Measurements from ENCODE around the gene ITGB7. TPM values are rescaled to one million over a fixed set of nuclear protein-coding genes. Genes with fewer than 3 reads are reported as not detected.
A peak's percentile ranks its signal among the peaks of the same experiment; 100 is the strongest.

Gene ITGB7
- total and polyA plus RNA-seq, 9 of the 15 experiments (the other 6 are each of a cell fraction or from before 2014, with no cell fraction given) = 0.06 to 2.0 (median 0.67) TPM

DNA sequence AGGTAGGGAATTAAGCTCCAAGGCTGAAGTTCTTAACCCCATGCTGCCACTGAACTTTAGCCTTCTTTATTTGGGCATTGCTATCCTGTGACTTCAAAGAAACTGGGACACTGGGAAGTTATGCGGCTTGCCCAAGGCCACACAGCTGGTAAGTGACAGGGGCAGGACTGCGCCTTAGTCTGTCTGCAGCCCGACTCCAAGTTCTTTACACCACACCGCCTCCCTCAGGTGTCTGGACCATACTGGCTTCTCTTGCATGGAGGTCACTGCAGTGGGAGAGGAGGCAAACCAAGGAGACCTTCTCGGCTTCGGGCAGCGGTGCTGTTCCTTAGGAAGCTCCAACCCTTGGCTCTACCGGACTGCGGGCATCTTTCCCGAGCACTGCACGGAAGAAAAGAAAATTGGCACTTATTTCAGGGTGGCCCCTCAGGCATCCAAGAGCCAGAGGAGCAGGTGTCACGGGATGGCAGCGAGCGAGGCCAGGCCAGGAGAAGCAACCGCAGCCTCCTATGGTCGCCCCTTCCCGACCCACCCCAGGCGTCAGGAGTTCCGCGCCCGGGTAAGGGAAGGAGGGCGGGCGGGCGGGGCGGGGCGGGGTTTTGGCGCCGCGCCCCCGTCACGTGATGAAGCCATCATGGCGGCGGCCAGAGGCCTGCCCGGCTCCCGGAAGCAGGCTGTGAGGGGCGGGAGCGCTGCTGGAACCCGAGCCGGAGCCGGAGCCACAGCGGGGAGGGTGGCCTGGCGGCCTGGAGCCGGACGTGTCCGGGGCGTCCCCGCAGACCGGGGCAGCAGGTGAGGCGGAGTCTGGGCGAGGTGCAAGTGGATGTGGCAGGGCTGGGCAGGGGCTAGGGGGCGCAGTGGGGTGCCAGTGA, 44.7 kb upstream of the ITGB7 start (continued):
- TF ChIP-seq, protein P1, sequence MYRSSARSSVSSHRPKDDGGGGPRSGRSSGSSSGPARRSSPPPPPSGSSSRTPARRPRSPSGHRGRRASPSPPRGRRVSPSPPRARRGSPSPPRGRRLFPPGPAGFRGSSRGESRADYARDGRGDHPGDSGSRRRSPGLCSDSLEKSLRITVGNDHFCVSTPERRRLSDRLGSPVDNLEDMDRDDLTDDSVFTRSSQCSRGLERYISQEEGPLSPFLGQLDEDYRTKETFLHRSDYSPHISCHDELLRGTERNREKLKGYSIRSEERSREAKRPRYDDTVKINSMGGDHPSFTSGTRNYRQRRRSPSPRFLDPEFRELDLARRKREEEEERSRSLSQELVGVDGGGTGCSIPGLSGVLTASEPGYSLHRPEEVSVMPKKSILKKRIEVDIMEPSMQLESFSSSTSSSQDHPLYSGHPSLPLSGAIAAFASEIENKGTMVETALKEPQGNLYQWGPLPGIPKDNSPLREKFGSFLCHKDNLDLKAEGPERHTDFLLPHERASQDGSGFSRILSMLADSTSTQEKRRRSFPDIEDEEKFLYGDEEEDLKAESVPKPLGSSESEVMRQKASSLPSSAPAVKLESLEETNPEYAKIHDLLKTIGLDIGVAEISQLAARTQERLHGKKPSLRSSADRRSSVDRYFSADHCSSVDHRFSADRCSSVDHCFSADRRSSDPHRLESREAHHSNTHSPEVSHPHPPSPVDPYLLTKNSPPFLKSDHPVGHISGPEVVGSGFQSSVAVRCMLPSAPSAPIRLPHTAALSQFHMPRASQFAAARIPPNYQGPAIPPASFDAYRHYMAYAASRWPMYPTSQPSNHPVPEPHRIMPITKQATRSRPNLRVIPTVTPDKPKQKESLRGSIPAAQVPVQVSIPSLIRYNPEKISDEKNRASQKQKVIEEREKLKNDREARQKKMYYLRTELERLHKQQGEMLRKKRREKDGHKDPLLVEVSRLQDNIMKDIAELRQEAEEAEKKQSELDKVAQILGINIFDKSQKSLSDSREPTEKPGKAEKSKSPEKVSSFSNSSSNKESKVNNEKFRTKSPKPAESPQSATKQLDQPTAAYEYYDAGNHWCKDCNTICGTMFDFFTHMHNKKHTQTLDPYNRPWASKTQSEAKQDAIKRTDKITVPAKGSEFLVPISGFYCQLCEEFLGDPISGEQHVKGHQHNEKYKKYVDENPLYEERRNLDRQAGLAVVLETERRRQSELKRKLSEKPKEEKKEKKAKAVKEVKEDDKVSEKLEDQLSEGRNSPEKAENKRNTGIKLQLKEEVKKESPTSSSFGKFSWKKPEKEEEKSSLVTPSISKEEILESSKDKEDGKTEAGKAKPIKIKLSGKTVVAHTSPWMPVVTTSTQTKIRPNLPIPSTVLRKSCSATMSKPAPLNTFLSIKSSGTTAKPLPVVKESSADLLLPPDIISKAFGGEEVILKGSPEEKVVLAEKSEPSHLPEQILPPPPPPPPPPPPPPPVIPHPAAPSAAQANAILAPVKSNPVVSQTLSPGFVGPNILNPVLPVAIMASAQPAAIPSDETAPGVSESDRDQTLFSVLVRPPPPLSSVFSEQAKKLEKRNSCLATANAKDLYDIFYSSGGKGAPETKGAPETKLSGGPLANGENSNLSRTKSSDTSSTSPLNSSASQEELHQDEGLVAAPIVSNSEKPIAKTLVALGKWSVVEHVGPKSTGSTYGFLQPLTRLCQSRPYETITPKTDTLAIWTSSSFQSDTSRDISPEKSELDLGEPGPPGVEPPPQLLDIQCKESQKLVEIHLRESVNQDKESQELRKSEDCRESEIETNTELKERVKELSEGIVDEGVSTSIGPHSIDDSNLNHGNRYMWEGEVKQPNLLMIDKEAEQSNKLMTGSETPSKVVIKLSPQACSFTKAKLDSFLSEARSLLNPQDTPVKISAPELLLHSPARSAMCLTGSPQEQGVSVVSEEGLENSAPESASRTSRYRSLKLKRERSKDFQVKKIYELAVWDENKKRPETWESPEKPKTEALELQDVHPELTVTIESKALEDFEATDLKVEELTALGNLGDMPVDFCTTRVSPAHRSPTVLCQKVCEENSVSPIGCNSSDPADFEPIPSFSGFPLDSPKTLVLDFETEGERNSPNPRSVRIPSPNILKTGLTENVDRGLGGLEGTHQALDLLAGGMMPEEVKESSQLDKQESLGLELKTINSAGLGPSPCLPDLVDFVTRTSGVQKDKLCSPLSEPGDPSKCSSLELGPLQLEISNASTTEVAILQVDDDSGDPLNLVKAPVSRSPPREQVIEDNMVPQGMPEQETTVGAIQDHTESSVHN (IDR thresholded peaks at IDR 0.05; ENCODE audit: borderline replicate concordance in 1 of 2, low read depth in 1 of 2) = no peak
- TF ChIP-seq POLR2AphosphoS5 (IDR thresholded peaks at IDR 0.05; ENCODE audit: control insufficient read depth, insufficient read depth, low read depth, low read length) (peak; percentile 34; the same call in 1 of the 2 replicates), ILF3 (IDR thresholded peaks at IDR 0.05; ENCODE audit: borderline replicate concordance) (no peak), ZFP1 (CRISPR knock-in tag; IDR thresholded peaks at IDR 0.05) (no peak), IRF2 (CRISPR knock-in tag; IDR thresholded peaks at IDR 0.05) (no peak), CHD4 (IDR thresholded peaks at IDR 0.05; ENCODE audit: insufficient read depth, insufficient replicate concordance, low read depth, low read length, poor library complexity, severe bottlenecking) (no peak), PPARD (CRISPR knock-in tag; IDR thresholded peaks at IDR 0.05) (no peak), EGR1 (conservative IDR thresholded peaks at IDR 0.05) (no peak), ZNF444 (CRISPR knock-in tag; IDR thresholded peaks at IDR 0.05) (no peak)
- TF ChIP-seq, protein P2, sequence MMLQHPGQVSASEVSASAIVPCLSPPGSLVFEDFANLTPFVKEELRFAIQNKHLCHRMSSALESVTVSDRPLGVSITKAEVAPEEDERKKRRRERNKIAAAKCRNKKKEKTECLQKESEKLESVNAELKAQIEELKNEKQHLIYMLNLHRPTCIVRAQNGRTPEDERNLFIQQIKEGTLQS (IDR thresholded peaks at IDR 0.05) = no peak
- TF ChIP-seq, protein P2 (CRISPR knock-in tag; conservative IDR thresholded peaks at IDR 0.05) = no peak
- TF ChIP-seq, protein P3, sequence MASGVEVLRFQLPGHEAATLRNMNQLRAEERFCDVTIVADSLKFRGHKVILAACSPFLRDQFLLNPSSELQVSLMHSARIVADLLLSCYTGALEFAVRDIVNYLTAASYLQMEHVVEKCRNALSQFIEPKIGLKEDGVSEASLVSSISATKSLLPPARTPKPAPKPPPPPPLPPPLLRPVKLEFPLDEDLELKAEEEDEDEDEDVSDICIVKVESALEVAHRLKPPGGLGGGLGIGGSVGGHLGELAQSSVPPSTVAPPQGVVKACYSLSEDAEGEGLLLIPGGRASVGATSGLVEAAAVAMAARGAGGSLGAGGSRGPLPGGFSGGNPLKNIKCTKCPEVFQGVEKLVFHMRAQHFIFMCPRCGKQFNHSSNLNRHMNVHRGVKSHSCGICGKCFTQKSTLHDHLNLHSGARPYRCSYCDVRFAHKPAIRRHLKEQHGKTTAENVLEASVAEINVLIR (CRISPR knock-in tag; IDR thresholded peaks at IDR 0.05) = no peak
- TF ChIP-seq, protein P4, sequence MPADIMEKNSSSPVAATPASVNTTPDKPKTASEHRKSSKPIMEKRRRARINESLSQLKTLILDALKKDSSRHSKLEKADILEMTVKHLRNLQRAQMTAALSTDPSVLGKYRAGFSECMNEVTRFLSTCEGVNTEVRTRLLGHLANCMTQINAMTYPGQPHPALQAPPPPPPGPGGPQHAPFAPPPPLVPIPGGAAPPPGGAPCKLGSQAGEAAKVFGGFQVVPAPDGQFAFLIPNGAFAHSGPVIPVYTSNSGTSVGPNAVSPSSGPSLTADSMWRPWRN (IDR thresholded peaks at IDR 0.05; ENCODE audit: low read depth) = no peak
- TF ChIP-seq, protein P5, sequence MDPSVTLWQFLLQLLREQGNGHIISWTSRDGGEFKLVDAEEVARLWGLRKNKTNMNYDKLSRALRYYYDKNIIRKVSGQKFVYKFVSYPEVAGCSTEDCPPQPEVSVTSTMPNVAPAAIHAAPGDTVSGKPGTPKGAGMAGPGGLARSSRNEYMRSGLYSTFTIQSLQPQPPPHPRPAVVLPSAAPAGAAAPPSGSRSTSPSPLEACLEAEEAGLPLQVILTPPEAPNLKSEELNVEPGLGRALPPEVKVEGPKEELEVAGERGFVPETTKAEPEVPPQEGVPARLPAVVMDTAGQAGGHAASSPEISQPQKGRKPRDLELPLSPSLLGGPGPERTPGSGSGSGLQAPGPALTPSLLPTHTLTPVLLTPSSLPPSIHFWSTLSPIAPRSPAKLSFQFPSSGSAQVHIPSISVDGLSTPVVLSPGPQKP (CRISPR knock-in tag; IDR thresholded peaks at IDR 0.05) = no peak
